SU-DHL-6 (cell line): ENCODE data around the gene CNOT6L.

Experiments used
- H2AFZ ChIP-seq: fragments of 200-600 bp; sonication (generic); 2 replicates; pipeline ENCODE4 v1.6.1; 2014; ENCODE audit warnings: low read depth, mild to moderate bottlenecking, moderate library complexity, mixed read lengths, antibody characterized with exemption, low read length; ENCODE audit not compliant: severe bottlenecking
- H3F3A ChIP-seq: fragments of 200-600 bp; shearing (Covaris generic); 2 replicates; pipeline ENCODE4 v1.6.0; 2016; ENCODE audit warnings: antibody characterized with exemption, mild to moderate bottlenecking; ENCODE audit not compliant: insufficient read depth
- H3K27ac ChIP-seq: fragments of 200-600 bp; sonication (generic); 2 replicates; pipeline ENCODE4 v1.5.1; 2016; ENCODE audit warnings: low read depth, mild to moderate bottlenecking, low read length, moderate library complexity, mixed read lengths
- H3K27me3 ChIP-seq: fragments of 200-600 bp; sonication (generic), shearing (Covaris generic); 2 replicates; pipeline ENCODE4 v1.6.0; 2014; ENCODE audit warnings: mild to moderate bottlenecking, low read length
- H3K36me3 ChIP-seq: fragments of 200-600 bp; sonication (generic); 2 replicates; pipeline ENCODE4 v1.6.1; 2014; ENCODE audit warnings: mild to moderate bottlenecking, low read length, mixed read lengths
- H3K4me2 ChIP-seq: fragments of 300-600, 200-600 bp; shearing (Covaris generic), sonication (generic); 2 replicates; pipeline ENCODE4 v1.6.0; 2014; ENCODE audit warnings: low read length, low read depth, mild to moderate bottlenecking; ENCODE audit not compliant: poor library complexity, severe bottlenecking
- H3K4me3 ChIP-seq: fragments of 200-600 bp; sonication (generic); 2 replicates; pipeline ENCODE4 v1.5.1; 2014; ENCODE audit warnings: antibody characterized with exemption, low read length, mild to moderate bottlenecking, mixed read lengths; ENCODE audit not compliant: insufficient read depth, poor library complexity, severe bottlenecking
- H3K79me2 ChIP-seq: fragments of 200-600 bp; sonication (generic); 2 replicates; pipeline ENCODE4 v1.6.1; 2014; ENCODE audit warnings: mild to moderate bottlenecking, low read length, moderate library complexity; ENCODE audit not compliant: insufficient read depth
- H3K9ac ChIP-seq: fragments of 200-600 bp; sonication (generic); 2 replicates; pipeline ENCODE4 v1.7.0; 2014; ENCODE audit warnings: mild to moderate bottlenecking, low read length
- H3K9me2 ChIP-seq: fragments of 200-600 bp; sonication (generic); replicated peaks from 2 replicates; pipeline ENCODE4 v1.6.1; 2014; ENCODE audit warnings: low read length; ENCODE audit not compliant: insufficient read depth
- H3K9me3 ChIP-seq: fragments of 200-600 bp; sonication (generic); 2 replicates; pipeline ENCODE4 v1.6.1; 2014; ENCODE audit warnings: low read length, mixed read lengths; ENCODE audit not compliant: insufficient read depth
- H4K20me1 ChIP-seq: fragments of 200-600 bp; sonication (generic); 2 replicates; pipeline ENCODE4 v1.6.1; 2014; ENCODE audit warnings: low read depth, mild to moderate bottlenecking, antibody characterized with exemption, low read length, moderate library complexity, mixed read lengths
- CTCF ChIP-seq: fragments of 200-600 bp; sonication (generic); IDR thresholded peaks from one replicate; pipeline ENCODE4 v1.5.1; 2017; ENCODE audit warnings: antibody characterized with exemption, mild to moderate bottlenecking, low read length, moderate library complexity; ENCODE audit not compliant: insufficient read depth, poor library complexity, severe bottlenecking
- EZH2phosphoT487 ChIP-seq: fragments of 200-600 bp; sonication (generic), shearing (Covaris generic); conservative IDR thresholded peaks from 2 replicates; pipeline ENCODE4 v1.6.1; 2018; ENCODE audit warnings: mild to moderate bottlenecking, antibody characterized with exemption, low read length, moderate library complexity, mixed read lengths

Gene CNOT6L

GRCh38 chr4:77710684-77711083 lies 108.5 kb downstream of the CNOT6L start:
- Histone ChIP-seq H3F3A (no peaks in the 10 kb centered on the region), H3K79me2 (no peaks in the 10 kb centered on the region), H3K9me3 (no peaks in the 10 kb centered on the region), H3K27ac (no peak overlapping the region), H3K4me2 (no peak overlapping the region), H4K20me1 (no peaks in the 10 kb centered on the region), H3K9ac (no peak overlapping the region), H3K36me3 (no peaks in the 10 kb centered on the region), H3K4me3 (no peak overlapping the region), H3K27me3 (no peaks in the 10 kb centered on the region), H2AFZ (no peak overlapping the region), H3K9me2 (no peaks in the 10 kb centered on the region)
- TF ChIP-seq CTCF (no peak), EZH2phosphoT487 (no peak)

- no peaks in the 10 kb centered on the region for H3K27me3 ChIP-seq
- no peak overlapping the region for H3K9ac ChIP-seq
- H2AFZ ChIP-seq = no peak overlapping the region
- TF ChIP-seq EZH2phosphoT487 (no peak), CTCF (no peak)
- no peaks in the 10 kb centered on the region for H3K9me3 ChIP-seq
- H3K4me3 ChIP-seq = no peak overlapping the region
- H3K79me2 ChIP-seq = no peaks in the 10 kb centered on the region
- no peaks in the 10 kb centered on the region for H3K9me2 ChIP-seq
- H4K20me1 ChIP-seq = no peaks in the 10 kb centered on the region
- H3K36me3 ChIP-seq = no peaks in the 10 kb centered on the region
- no peak overlapping the region for H3K4me2 ChIP-seq
- H3F3A ChIP-seq = no peaks in the 10 kb centered on the region
- H3K27ac ChIP-seq = no peak overlapping the region
These were observed 109.1 kb downstream of the CNOT6L start for GRCh38 chr4:77710059-77710458.

DNA sequence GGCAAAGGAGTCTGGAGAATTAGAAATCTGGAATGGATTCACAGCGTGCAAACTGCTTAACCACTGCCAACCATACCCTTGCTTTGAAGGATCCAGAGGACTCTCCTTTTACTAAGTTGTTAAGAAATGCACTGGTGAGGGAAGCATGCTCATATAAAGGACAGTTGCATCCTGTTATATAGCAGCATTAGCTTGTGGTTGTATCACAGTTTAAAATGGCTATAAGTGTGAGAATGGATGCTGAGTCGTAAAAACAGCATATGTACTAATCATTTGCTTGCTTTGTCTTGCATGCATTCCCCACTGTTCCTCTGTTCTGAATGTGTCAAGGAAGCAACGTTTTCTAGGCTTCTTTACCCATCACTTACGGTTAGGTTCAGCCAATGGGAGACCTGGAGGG lies 112.5 kb downstream of the CNOT6L start:
- H3F3A ChIP-seq = no peaks in the 10 kb centered on the region
- no peaks in the 10 kb centered on the region for H3K36me3 ChIP-seq
- no peak overlapping the region for H3K4me3 ChIP-seq
- H3K4me2 ChIP-seq = no peak overlapping the region
- no peak overlapping the region for H2AFZ ChIP-seq
- no peak overlapping the region for H3K9ac ChIP-seq
- no peaks in the 10 kb centered on the region for H3K9me2 ChIP-seq
- H3K27me3 ChIP-seq = no peaks in the 10 kb centered on the region
- no peaks in the 10 kb centered on the region for H3K79me2 ChIP-seq
- TF ChIP-seq EZH2phosphoT487 (no peak), CTCF (no peak)
- no peaks in the 10 kb centered on the region for H4K20me1 ChIP-seq
- H3K27ac ChIP-seq = no peak overlapping the region
- H3K9me3 ChIP-seq = no peaks in the 10 kb centered on the region

GRCh38 chr4:77703666-77704065 lies 115.5 kb downstream of the CNOT6L start:
- no peak overlapping the region for H2AFZ ChIP-seq
- H3K9me2 ChIP-seq = no peaks in the 10 kb centered on the region
- no peaks in the 10 kb centered on the region for H3K9me3 ChIP-seq
- no peak overlapping the region for H3K27ac ChIP-seq
- no peak overlapping the region for H3K4me2 ChIP-seq
- no peaks in the 10 kb centered on the region for H3F3A ChIP-seq
- H3K9ac ChIP-seq = no peak overlapping the region
- TF ChIP-seq CTCF (no peak), EZH2phosphoT487 (no peak)
- no peaks in the 10 kb centered on the region for H4K20me1 ChIP-seq
- no peaks in the 10 kb centered on the region for H3K36me3 ChIP-seq
- H3K4me3 ChIP-seq = no peak overlapping the region
- no peaks in the 10 kb centered on the region for H3K79me2 ChIP-seq
- no peaks in the 10 kb centered on the region for H3K27me3 ChIP-seq
